ENCODE results near the gene BRME1. TPM values are rescaled to one million over a fixed set of nuclear protein-coding genes. Genes with fewer than 3 reads are reported as not detected.
"Not testable (repeated sequence)": the region's sequence is repeated elsewhere in the genome, so short reads cannot be mapped to it uniquely, and the experiment has no call there.

BRME1 gene
- polyA plus RNA-seq, 1 donor: 3.0 TPM

- no peak for DNase-seq (ENCODE audit: low read depth)
These were observed 39.4 kb downstream of the BRME1 start for GRCh38 chr19:13866463-13867046.

GRCh38 chr19:13865571-13866462, 40.1 kb downstream of the BRME1 start:
- DNase-seq (ENCODE audit: low read depth): no peak

- DNase-seq (ENCODE audit: low read depth): no peak
These were observed 41.0 kb downstream of the BRME1 start for GRCh38 chr19:13864667-13865570.

GRCh38 chr19:13864046-13864666, 41.8 kb downstream of the BRME1 start:
- DNase-seq (ENCODE audit: low read depth): no peak

GRCh38 chr19:13861714-13862531, 44.0 kb downstream of the BRME1 start:
- DNase-seq (ENCODE audit: low read depth): no peak

GRCh38 chr19:13861392-13861713, 44.6 kb downstream of the BRME1 start:
- DNase-seq (ENCODE audit: low read depth): no peak

GRCh38 chr19:13860679-13861391, 45.1 kb downstream of the BRME1 start:
- no peak for DNase-seq (ENCODE audit: low read depth)

GRCh38 chr19:13859361-13859880, 46.5 kb downstream of the BRME1 start:
- no peak for DNase-seq (ENCODE audit: low read depth)

- no peak for DNase-seq (ENCODE audit: low read depth)
These were observed 49.4 kb downstream of the BRME1 start for GRCh38 chr19:13856497-13856896.

GRCh38 chr19:13852171-13852707, 53.7 kb downstream of the BRME1 start:
- DNase-seq (ENCODE audit: low read depth): not testable (repeated sequence)

GRCh38 chr19:13851734-13852114, 54.2 kb downstream of the BRME1 start:
- DNase-seq (ENCODE audit: low read depth): not testable (repeated sequence)

- no peak for DNase-seq (ENCODE audit: low read depth)
These were observed 54.8 kb downstream of the BRME1 start for GRCh38 chr19:13850910-13851733.

- DNase-seq (ENCODE audit: low read depth): no peak
These were observed 55.7 kb downstream of the BRME1 start for GRCh38 chr19:13849991-13850909.

GRCh38 chr19:13848798-13849676, 56.9 kb downstream of the BRME1 start:
- DNase-seq (ENCODE audit: low read depth): no peak

GRCh38 chr19:13848340-13848677, 57.6 kb downstream of the BRME1 start:
- DNase-seq (ENCODE audit: low read depth): no peak

GRCh38 chr19:13847407-13848339, 58.2 kb downstream of the BRME1 start:
- no peak for DNase-seq (ENCODE audit: low read depth)

Measured in forelimb muscle (tissue), 1 donor.